ENCODE measurements around the gene CDK6.

- TF ChIP-seq CTCF (IDR thresholded peaks at IDR 0.05 in 4 of 5, conservative IDR thresholded peaks at IDR 0.05 in 1 of 5) (no peak), POLR2A (IDR thresholded peaks at IDR 0.05) (no peak)
Observed at GRCh38 chr7:92813390-92814024, 22.9 kb downstream of the CDK6 start.
